Right lobe of liver (tissue), 4 donors: ENCODE data around the gene DLK2.

Source experiments
- POLR2A ChIP-seq: fragments of 450-650 bp; IDR thresholded peaks from one replicate; pipeline ENCODE4 v1.6.1; 2017; ENCODE audit warnings: antibody characterized with exemption, mild to moderate bottlenecking
- TF ChIP-seq, protein P1 (sequence below), 4 donors: fragments of 200-600 bp in 3 of 4; fragments of 450-650 bp in 1 of 4; IDR thresholded peaks; one replicate each; pipeline versions ENCODE4 v1.5.1 to v1.8.0; 2016 to 2022; ENCODE audit warnings: antibody characterized with exemption in 4 of 4, mild to moderate bottlenecking in 2 of 4
- donor health status: DM: no; HTN: no; CAD: no.
- donor health status: DM: no; HTN: no; CAD: no.
- donor health status: DM: no; HTN: yes; CAD: no.

DNA sequence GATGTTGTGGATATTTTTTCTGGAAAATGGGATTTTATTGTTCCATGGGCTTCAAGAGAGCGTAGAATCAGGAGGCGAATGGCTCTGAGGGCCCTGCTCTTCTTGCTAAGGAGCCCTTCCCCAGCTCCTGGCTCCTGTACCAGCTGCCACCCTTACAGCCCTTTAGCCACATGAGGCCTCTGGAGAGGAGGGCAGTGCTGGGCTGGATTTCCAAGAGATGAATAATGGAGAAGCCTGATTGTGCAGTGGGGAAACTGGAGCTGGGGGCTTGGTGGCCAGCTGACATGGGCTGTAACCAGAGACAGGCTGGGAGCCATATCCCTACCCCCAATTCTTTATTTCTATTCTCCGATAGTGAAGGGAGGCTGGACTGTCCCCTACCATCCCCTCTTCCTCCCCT lies 45.6 kb upstream of the DLK2 start:
- TF ChIP-seq POLR2A = no peak
- TF ChIP-seq, protein P1, sequence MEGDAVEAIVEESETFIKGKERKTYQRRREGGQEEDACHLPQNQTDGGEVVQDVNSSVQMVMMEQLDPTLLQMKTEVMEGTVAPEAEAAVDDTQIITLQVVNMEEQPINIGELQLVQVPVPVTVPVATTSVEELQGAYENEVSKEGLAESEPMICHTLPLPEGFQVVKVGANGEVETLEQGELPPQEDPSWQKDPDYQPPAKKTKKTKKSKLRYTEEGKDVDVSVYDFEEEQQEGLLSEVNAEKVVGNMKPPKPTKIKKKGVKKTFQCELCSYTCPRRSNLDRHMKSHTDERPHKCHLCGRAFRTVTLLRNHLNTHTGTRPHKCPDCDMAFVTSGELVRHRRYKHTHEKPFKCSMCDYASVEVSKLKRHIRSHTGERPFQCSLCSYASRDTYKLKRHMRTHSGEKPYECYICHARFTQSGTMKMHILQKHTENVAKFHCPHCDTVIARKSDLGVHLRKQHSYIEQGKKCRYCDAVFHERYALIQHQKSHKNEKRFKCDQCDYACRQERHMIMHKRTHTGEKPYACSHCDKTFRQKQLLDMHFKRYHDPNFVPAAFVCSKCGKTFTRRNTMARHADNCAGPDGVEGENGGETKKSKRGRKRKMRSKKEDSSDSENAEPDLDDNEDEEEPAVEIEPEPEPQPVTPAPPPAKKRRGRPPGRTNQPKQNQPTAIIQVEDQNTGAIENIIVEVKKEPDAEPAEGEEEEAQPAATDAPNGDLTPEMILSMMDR (IDR thresholded peaks at IDR 0.05) = no peak
